GM18909 (cell line): ENCODE measurements around the gene TF.

ENCODE experiments used
- ATAC-seq: cut with Tn5 transposase; IDR thresholded peaks from one replicate; pipeline ENCODE4 v1.9.1; 2021; ENCODE audit warnings: mild to moderate bottlenecking; ENCODE audit not compliant: unreplicated experiment, poor library complexity

TF gene

DNA sequence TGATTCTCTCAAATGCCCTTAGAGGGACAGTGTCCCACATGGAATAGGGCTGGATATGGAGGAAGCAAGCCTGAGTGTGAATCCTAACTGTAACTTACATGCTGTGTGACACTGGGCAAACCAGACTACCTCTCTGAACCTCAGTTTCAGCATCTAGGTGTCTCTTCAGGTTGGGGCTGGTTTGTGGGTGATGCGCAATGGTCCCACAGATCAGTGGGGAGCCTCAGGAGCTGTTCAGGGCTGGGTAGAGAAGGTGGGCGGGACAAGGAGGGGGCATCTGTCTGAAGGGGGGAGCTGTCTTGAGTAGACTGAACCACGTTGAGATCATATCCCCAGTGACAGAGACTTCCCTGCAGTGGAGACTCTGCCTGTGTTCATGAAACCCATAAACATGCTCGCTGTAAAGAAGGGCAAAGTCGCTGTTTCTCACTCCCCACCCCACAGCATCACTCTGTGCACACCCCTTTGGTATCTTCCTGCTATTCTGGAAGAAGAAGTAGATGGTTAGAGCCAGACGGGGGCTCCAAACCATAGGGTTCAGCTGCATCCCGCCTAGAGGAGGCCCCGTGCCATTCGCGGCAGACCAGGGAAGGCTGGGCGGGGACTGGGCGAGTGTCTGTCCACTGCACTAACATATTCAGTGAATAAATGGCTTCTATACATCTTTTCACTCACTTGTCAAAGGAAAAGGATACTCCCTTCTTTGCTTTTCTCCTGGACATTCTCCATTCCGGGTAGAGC is 87.9 kb downstream of the TF start:
- ATAC-seq, result no peak

DNA sequence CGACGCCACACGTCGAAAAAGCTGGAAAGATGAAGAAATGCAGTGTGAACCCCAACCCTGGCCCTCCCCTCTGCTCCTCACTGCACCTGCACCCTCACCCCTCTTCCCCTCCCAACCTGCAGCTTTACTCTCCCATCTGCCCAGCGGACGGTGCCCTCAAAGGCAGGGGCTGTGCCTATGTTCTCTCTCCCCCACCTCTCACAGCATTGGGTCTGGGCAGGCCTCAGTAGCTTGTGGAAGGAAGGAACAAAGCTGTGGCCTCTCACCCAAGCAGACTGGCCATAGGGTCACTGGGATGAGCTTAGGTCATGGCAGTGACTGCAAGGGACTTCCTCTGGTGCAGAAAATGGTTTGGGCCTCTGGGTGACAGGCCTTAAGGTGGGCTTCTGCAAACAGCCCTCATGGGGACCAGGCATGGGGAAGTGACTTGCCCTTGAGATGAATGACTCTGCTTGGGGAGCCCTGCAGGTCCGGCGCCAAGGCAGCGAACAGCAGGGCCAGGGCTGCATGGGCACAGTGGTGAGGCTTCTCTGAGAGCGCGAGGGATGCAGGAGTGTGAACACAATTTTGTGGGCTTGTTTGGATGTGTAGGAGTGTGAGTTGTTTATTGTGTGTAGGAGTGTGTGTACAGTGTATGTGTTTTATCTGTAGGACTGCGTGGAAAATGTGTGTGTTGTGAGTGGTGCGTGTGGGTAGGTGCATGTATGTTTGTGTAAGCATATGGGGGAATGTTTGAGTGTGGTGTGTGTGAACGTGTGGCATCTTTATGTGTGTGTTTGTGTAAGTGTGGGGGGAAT is 88.6 kb downstream of the TF start:
- no peak for ATAC-seq

DNA sequence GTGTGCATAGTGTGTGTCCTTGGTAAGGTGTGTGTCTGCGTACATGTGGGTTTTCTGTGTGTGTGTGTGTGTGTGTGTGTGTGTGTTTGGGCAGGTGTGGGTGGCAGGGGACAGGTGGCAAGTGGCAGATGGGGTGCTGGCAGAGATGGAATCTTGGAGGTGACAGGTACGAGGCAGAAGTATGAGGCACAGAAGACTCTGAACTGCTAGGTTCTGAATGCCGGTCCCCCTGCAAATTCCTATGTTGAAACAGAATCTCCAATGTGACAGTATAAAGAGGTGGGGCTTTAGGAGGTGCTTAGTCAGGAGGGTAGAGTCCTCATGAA is 89.2 kb downstream of the TF start:
- ATAC-seq, result no peak

DNA sequence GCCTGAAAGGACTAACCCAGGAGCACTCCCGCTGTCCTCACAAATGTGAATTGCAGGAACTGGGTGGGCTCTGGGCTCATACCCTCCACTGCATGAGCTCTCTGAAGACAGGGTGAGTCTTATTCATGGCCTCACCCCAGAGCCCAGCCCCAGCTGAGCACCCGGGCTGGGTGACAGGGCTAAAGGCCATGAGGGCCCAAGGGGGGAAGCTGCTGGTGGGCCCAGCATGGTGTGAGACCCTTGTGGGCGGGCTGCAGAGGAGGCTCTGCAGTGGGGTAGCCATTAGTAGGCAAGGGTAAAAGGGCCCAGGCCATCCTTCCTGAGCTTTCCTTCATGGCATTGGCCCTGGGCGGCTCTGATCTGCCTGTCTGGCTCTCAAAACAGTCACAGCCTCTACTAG is 89.8 kb downstream of the TF start:
- ATAC-seq, result no peak

DNA sequence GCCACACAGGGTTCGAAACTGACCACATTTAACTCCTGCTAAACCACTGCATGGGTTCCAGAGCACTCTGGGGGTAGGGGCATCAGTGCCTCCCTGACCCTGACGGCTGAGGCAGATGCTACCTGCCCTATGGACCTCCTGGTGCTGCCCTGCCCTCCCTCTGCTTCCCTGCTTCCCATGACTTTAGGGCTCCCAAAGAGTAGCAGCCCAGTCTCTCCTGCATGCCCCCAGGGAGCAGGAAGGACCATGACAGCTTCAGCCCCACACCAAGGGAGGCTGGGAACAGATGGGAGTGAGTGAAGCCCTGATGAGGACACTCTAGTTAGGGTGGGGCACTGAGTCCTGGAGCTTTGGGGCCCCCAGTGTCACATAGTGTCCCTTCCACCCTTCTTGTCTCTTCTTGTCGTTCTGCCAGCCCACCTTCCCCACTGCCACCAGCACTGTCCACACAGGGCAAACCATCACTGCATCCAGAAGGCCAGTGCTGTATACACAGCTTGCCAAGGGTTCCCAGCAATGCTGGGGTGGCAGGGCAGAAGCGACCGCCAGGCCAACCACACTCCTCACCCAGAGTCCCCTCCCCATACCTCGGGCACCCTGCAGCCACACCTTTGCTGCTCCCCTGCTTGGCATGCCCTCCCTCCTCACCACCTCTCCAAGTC is 90.4 kb downstream of the TF start:
- ATAC-seq, result no peak

DNA sequence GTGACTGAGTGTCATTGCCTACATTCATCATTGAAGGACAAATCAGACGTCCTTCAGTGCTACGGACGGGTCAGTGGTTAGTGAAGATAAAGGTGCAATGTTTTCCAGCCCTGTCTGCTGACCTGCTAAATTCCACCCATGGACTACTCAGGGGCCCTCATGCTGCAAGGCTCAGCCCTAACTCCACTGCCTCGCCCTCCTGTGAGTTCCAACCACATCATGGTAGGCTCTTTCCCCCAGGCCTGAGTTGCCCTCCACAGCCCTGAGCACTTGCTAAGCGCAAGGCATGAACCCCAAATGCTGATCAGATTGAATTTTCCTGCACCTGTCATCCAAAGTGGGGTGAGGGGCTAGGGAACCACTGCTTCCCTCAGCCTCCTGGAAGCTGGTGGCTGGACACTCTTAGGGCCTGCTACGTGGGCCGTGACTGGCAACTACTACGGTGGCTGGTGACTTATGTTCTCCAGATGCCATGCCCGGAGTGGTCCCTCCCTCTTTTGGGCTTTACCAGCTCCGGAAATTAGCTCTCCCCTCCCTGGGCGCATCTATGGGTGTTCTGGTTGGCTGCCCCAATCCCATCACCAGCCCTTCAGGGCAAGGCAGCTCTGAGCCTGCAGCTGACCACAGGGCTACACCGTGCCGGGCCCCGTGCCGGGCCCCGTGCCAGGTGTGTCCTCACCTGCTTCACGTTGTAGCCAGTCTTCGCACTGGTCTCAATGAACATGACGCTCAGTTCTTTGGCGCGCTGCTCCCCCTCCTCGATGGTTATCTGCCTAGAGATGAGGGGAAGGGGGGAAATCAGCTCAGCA is 91.5 kb downstream of the TF start:
- ATAC-seq, result no peak

DNA sequence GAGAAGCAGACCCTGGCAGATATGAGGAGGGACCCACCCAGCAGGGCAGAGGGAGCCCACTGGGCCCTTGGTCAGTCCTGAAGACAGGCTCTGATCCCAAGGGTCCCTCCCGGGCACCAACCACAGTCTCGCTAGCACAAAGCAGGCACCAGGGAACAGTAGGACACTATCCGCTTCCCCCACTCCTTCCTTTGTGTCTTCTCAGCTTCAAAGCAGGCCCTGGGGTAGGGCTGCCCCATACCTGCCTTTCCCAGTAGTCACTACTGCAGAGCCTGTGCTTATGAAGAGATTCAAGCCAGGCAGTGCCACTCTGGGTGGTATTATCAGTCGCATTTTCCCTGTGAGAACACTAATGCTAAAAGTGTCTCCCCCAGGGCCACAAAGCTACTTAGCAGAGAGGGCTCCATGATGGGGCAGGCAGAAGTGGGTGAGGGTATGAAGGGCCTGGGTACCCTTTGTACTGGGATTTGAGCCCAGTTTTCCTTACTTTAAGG is 92.2 kb downstream of the TF start:
- no peak for ATAC-seq

DNA sequence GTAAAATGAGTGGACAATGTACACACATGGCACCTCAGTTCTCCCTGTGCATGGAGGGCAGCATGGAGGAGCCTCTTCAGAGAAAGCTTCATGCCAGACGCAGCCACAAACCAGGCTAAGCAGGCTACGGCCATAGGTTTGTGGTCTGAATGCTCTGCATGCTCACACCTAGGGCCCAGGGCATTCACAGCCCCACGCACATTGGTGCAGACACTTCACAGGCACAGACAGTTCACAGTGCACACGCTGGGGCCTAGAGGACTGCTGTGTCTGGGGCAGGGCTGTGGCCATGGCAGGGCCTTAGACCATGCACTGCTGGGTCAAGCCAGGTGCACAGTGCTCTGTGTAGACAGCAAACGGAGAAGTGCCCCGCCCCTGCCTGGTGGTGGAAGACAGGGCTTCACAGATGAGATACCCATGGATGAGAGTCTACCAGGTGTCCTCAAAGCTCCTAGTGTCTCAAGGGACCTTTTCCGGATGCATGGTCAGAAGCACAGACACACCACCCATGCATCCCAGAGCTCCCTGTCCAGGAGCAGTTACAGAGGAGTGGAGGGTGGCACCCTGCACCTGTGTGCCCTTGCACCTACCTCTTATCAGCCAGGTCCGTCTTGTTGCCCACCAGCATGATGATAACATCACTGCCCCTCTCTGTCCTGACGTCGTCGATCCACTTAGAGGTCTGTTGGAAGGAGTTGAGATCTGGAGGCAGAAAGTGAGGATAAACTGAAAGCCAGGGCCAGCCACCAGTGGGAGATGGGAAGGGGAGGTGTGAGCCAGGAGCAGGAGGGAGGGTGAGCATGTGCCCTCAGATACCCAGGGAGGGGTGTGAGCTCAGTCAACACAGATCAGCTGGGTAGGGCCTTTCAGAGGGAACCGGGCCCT is 93.0 kb downstream of the TF start:
- ATAC-seq, result no peak

DNA sequence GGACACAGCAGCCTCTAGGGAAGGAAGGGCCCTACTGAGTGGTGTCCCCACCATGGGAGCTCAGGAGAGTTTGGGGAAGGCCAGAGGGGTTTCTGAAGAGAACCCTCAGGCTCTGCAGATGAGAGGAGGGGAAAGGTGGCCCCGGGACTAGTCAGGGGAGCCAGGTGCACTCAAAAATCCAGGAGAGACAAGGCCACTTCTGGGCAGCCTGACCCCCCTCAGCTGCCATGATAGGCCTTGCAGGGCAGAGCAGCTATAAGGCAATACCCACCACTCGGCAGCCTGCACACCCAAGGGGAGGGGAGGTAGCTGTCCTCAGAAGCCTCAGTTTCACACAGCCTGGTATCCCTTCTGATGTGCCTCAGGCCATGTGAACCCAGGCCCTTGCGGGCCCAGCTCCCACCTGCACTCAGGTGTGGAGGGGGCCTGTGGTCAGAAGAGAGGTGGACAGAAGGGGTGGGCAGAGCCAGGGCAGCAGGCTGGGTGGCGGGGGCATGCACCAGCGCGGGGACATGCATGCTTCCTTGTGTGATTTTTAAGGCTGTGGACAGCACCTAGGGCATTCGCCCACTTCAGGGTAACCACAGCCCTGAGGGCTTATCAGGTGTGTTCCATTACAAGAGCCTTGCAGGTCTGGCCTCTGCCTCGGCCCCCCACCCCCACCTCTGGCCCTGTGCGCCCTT is 94.0 kb downstream of the TF start:
- no peak for ATAC-seq

DNA sequence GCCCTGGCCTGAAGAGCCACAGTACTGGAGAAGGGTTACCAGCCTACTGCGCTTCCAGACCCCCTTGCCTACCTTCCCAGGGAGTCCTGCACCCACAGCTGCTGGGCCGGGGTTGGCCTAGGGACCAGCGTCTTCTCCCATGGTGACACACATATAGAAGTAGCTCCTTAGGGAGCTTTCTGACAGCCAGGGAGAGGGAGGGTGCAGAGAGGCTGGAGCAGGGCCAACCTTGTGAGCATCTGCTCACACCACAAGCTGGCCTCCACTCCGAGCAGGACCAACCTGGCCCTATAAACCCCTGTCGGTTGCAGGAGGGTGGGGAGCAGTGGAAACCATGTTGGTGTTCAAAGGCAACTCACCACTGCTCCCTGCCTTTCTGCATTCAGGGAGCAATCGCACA is 94.6 kb downstream of the TF start:
- no peak for ATAC-seq

DNA sequence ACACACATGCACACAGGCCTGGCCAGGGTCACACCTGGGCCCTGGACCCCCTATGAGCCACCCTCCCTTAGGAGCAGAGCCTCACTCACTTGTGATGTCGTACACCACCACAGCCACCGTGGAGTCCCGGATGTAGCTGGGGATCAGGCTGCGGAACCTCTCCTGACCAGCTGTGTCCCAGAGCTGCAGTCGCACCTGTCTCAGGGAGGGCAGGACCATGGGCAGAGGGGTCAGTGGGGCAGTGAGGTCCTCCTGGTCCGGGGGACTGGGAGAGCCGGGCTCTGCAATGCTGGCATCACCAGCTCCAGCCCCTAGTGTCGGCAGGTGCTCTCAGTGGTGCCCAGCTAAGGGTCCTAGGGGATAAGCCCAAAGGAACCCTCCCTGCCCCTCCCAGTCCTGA is 95.0 kb downstream of the TF start:
- ATAC-seq, result no peak

DNA sequence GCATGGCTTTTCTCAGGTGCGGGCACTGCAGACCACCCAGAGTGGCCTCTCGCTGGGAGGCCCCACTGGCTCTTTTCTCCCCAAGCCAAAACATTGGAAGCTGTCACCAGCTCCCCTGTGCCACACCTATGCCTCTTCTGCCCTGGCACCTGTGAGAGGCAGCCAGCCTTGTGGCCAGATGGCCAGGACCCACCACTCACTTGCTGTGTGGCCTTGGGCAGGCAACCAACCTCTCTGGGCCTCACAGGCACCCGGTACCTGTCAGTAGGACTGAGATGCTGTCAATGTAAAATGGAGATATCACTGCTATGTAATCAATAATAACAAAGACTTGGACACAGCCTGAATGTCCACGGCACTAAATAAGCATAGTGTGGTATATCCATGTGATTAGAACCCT is 96.0 kb downstream of the TF start:
- ATAC-seq, result no peak

DNA sequence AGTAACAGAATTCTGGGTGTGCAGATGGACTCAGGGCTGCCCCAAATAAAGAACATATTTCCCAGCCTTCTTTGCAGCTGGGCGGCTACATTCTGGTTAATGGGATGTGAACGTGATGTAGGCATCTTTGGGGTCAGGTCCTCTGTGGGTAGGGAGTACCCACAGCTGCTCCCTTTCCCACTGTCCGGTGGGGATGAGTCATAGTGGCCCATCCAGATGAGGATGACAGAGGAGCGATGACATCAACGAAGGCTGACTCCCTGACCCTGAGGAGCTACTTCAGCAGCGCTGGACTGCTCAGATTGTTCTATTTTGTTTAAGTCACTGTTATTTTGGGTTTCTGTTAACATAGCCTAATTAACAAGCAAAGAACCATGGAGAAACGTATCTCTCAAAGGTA is 97.4 kb downstream of the TF start:
- no peak for ATAC-seq

DNA sequence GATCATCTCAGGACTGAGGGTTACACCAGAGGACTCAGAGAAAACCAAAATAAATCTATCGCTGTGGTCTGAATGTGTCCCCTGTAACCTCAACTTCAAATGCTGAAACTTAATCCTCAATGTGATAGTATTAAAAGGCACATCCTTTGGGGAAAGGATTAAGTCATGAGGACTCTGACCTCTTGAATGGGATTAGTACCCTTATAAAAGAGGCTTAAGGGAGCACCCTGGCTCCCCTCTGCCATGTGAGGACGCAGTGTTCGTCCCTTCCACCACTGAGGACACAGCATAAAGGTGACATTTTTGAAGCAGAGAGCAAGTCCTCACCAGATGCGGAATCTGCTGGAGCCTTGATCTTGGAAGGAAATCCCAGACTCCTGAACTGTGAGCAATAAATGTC is 98.9 kb downstream of the TF start:
- ATAC-seq, result no peak
